A549 (cell line): ENCODE data around the gene ADGRL3.

ENCODE experiments used
- FOSL2 ChIP-seq, 2 experiments: fragments of 450-650 bp in 1 of 2; fragments of >200 bp in 1 of 2; sonication (Bioruptor Twin) in 1 of 2; formaldehyde crosslinking; IDR thresholded peaks; 2 replicates each; pipeline versions ENCODE4 v1.5.0 to v1.6.1; 2016 to 2020; ENCODE audit warnings: mild to moderate bottlenecking in 1 of 2, moderate library complexity in 1 of 2
- KDM1A ChIP-seq: fragments of 200-600 bp; sonication (generic); IDR thresholded peaks from 2 replicates; pipeline ENCODE4 v1.6.1; 2016; ENCODE audit warnings: low read depth, mild to moderate bottlenecking
- NPAS2 ChIP-seq: fragments of 250-450 bp; sonication (Bioruptor Pico); IDR thresholded peaks from 2 replicates; pipeline ENCODE4 v1.8.0; 2022; ENCODE audit warnings: mild to moderate bottlenecking, moderate library complexity, borderline replicate concordance
- POLR2A ChIP-seq: IDR thresholded peaks from 2 replicates; pipeline ENCODE4 v1.6.1; 2012; ENCODE audit warnings: mild to moderate bottlenecking, low read length
- TF ChIP-seq, protein P1 (sequence below): fragments of >200 bp; sonication (Bioruptor Twin); formaldehyde crosslinking; IDR thresholded peaks from 3 replicates; pipeline ENCODE4 v1.5.1; 2016
- TF ChIP-seq, protein P2 (sequence below): fragments of 150-350 bp; IDR thresholded peaks from 2 replicates; pipeline ENCODE4 v1.6.1; 2014; ENCODE audit warnings: low read depth, mild to moderate bottlenecking, low read length

GRCh38 chr4:61553557-61554125 lies 353.5 kb downstream of the ADGRL3 start:
- no peak for TF ChIP-seq POLR2A
- TF ChIP-seq KDM1A, result no peak
- TF ChIP-seq, protein P1, sequence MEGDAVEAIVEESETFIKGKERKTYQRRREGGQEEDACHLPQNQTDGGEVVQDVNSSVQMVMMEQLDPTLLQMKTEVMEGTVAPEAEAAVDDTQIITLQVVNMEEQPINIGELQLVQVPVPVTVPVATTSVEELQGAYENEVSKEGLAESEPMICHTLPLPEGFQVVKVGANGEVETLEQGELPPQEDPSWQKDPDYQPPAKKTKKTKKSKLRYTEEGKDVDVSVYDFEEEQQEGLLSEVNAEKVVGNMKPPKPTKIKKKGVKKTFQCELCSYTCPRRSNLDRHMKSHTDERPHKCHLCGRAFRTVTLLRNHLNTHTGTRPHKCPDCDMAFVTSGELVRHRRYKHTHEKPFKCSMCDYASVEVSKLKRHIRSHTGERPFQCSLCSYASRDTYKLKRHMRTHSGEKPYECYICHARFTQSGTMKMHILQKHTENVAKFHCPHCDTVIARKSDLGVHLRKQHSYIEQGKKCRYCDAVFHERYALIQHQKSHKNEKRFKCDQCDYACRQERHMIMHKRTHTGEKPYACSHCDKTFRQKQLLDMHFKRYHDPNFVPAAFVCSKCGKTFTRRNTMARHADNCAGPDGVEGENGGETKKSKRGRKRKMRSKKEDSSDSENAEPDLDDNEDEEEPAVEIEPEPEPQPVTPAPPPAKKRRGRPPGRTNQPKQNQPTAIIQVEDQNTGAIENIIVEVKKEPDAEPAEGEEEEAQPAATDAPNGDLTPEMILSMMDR, result no peak
- TF ChIP-seq FOSL2 (IDR thresholded peaks at IDR 0.05), result no peak
- no peak for TF ChIP-seq FOSL2 (CRISPR knock-in tag; IDR thresholded peaks at IDR 0.05)
- TF ChIP-seq NPAS2 (CRISPR knock-in tag), result no peak
- TF ChIP-seq, protein P2, sequence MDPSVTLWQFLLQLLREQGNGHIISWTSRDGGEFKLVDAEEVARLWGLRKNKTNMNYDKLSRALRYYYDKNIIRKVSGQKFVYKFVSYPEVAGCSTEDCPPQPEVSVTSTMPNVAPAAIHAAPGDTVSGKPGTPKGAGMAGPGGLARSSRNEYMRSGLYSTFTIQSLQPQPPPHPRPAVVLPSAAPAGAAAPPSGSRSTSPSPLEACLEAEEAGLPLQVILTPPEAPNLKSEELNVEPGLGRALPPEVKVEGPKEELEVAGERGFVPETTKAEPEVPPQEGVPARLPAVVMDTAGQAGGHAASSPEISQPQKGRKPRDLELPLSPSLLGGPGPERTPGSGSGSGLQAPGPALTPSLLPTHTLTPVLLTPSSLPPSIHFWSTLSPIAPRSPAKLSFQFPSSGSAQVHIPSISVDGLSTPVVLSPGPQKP, result no peak
